Neural cell (in vitro differentiated cells): Measurements from ENCODE around the gene PAN3. TPM values are rescaled to one million over a fixed set of nuclear protein-coding genes. Genes with fewer than 3 reads are reported as not detected.

Experiments
- H2AFZ ChIP-seq: fragments of 200-600, 300-800 bp; sonication (generic), shearing (Covaris generic); 2 replicates; pipeline ENCODE4 v1.6.0; 2014; ENCODE audit warnings: low read depth, mild to moderate bottlenecking, antibody characterized with exemption, low read length, moderate library complexity
- H3F3A ChIP-seq: fragments of 200-600 bp; shearing (Covaris generic); 2 replicates; pipeline ENCODE4 v1.6.1; 2016; ENCODE audit warnings: mild to moderate bottlenecking, moderate library complexity, mixed read lengths, antibody characterized with exemption, low read length; ENCODE audit not compliant: insufficient read depth, poor library complexity, severe bottlenecking
- H3K27ac ChIP-seq: fragments of 200-600, 300-800 bp; sonication (generic), shearing (Covaris generic); 2 replicates; pipeline ENCODE4 v1.5.1; 2014; ENCODE audit warnings: mild to moderate bottlenecking, low read length, moderate library complexity
- H3K27me3 ChIP-seq: fragments of 300-800, 200-600 bp; sonication (generic), shearing (Covaris generic); 2 replicates; pipeline ENCODE4 v1.6.0; 2014; ENCODE audit warnings: mild to moderate bottlenecking, low read depth, low read length, moderate library complexity; ENCODE audit not compliant: insufficient read depth
- H3K36me3 ChIP-seq: fragments of 300-800, 200-600 bp; sonication (generic), shearing (Covaris generic); 2 replicates; pipeline ENCODE4 v1.5.1; 2014; ENCODE audit warnings: mild to moderate bottlenecking, antibody characterized with exemption, low read length, moderate library complexity; ENCODE audit not compliant: insufficient read depth
- H3K4me2 ChIP-seq: fragments of 300-800, 200-600 bp; sonication (generic), shearing (Covaris generic); 2 replicates; pipeline ENCODE4 v1.6.0; 2014; ENCODE audit warnings: mild to moderate bottlenecking, low read length
- H3K4me3 ChIP-seq: fragments of 300-800, 200-600 bp; sonication (generic), shearing (Covaris generic); 2 replicates; pipeline ENCODE4 v1.5.1; 2014; ENCODE audit warnings: mild to moderate bottlenecking, low read length, moderate library complexity
- H3K79me2 ChIP-seq: fragments of 200-600 bp; shearing (Covaris generic); replicated peaks from 2 replicates; pipeline ENCODE4 v1.6.0; 2014; ENCODE audit warnings: mild to moderate bottlenecking, low read length, moderate library complexity; ENCODE audit not compliant: insufficient read depth
- H3K9ac ChIP-seq: fragments of 300-800, 200-600 bp; sonication (generic), shearing (Covaris generic); 2 replicates; pipeline ENCODE4 v1.6.1; 2016; ENCODE audit warnings: mild to moderate bottlenecking, low read length, mixed read lengths
- H3K9me2 ChIP-seq: fragments of 200-600 bp; shearing (Covaris generic); 2 replicates; pipeline ENCODE4 v1.6.1; 2016; ENCODE audit warnings: mild to moderate bottlenecking, low read length, mixed read lengths; ENCODE audit not compliant: insufficient read depth
- H3K9me3 ChIP-seq: fragments of 200-600, 300-800 bp; sonication (generic), shearing (Covaris generic); 2 replicates; pipeline ENCODE4 v1.6.1; 2016; ENCODE audit warnings: mild to moderate bottlenecking, mixed run types, low read length, moderate library complexity, mixed read lengths
- H4K20me1 ChIP-seq: fragments of 200-600 bp; shearing (Covaris generic); 2 replicates; pipeline ENCODE4 v1.6.1; 2016; ENCODE audit warnings: mild to moderate bottlenecking, mixed run types; ENCODE audit not compliant: insufficient read depth
- EP300 ChIP-seq: fragments of 450-650 bp; conservative IDR thresholded peaks from 2 replicates; pipeline ENCODE4 v1.6.1; 2014; ENCODE audit warnings: antibody characterized with exemption, mild to moderate bottlenecking, moderate library complexity; ENCODE audit not compliant: poor library complexity, severe bottlenecking
- EZH2 ChIP-seq: fragments of 200-600, 300-800 bp; shearing (Covaris generic), sonication (generic); IDR thresholded peaks from 2 replicates; pipeline ENCODE4 v1.6.1; 2014; ENCODE audit warnings: antibody characterized with exemption, low read length, borderline replicate concordance, mild to moderate bottlenecking; ENCODE audit not compliant: insufficient read depth, poor library complexity, severe bottlenecking
- MXI1 ChIP-seq: fragments of 450-650 bp; conservative IDR thresholded peaks from 2 replicates; pipeline ENCODE4 v1.6.1; 2014; ENCODE audit warnings: antibody characterized with exemption, mild to moderate bottlenecking; ENCODE audit not compliant: poor library complexity, severe bottlenecking
- POLR2AphosphoS5 ChIP-seq: IDR thresholded peaks from 2 replicates; pipeline ENCODE4 v1.6.1; 2012
- RAD21 ChIP-seq: fragments of 450-650 bp; conservative IDR thresholded peaks from 2 replicates; pipeline ENCODE4 v1.6.1; 2014; ENCODE audit warnings: antibody characterized with exemption, mild to moderate bottlenecking, moderate library complexity
- SMC3 ChIP-seq: fragments of 450-650 bp; conservative IDR thresholded peaks from 2 replicates; pipeline ENCODE4 v1.6.1; 2014; ENCODE audit warnings: antibody characterized with exemption, mild to moderate bottlenecking, moderate library complexity; ENCODE audit not compliant: poor library complexity
- TAF1 ChIP-seq: IDR thresholded peaks from 2 replicates; pipeline ENCODE4 v1.6.1; 2012; ENCODE audit warnings: low read depth
- polyA plus RNA-seq: library from polyadenylated mRNA; depleted of rRNA; stranded (reverse); fragments of >200 nt; gene quantifications from 2 replicates; pipeline ENCODE4 v1.2.3, GENCODE V29; 2014
- TF ChIP-seq, protein P1 (sequence below): fragments of 450-650 bp; IDR thresholded peaks from 2 replicates; pipeline ENCODE4 v1.5.1; 2014; ENCODE audit warnings: antibody characterized with exemption, mild to moderate bottlenecking, moderate library complexity; ENCODE audit not compliant: poor library complexity, severe bottlenecking
- TF ChIP-seq, protein P2 (sequence below): IDR thresholded peaks from 2 replicates; pipeline ENCODE4 v1.6.1; 2012; ENCODE audit warnings: borderline replicate concordance

The PAN3 gene
- polyA plus RNA-seq, 1 donor from 2014 or later, result 44.0 TPM

DNA sequence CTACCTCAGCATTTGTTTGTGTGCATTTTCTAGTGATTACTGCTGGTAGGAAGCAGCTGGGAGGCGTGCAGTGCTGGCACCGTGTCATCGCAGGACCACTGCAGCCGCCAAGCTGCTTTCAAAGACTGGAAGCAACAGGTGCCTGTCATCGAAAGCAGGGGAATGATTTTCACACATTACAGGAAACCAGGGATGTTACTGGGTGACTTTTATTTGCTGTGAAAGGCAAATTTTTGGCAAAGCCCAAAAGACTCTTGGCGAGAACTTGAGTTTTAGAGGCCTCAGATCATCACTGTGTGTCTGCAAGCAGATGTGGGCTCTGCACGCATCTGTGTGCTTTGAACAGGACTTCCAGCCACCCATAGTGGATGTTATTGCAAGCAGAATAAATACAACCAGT lies 180.2 kb downstream of the PAN3 start:
- no peaks in the 10 kb centered on the region for H3K9me2 ChIP-seq
- H3K27me3 ChIP-seq, result no peaks in the 10 kb centered on the region
- H3K36me3 ChIP-seq, result no peaks in the 10 kb centered on the region
- no peaks in the 10 kb centered on the region for H3K79me2 ChIP-seq
- H3K27ac ChIP-seq, result no peak overlapping the region
- H3K9me3 ChIP-seq, result no peaks in the 10 kb centered on the region
- H3F3A ChIP-seq, result no peaks in the 10 kb centered on the region
- no peak overlapping the region for H2AFZ ChIP-seq
- TF ChIP-seq EP300 (no peak), MXI1 (no peak), POLR2AphosphoS5 (no peak), EZH2 (no peak), RAD21 (no peak), SMC3 (no peak), TAF1 (no peak)
- TF ChIP-seq, protein P1, sequence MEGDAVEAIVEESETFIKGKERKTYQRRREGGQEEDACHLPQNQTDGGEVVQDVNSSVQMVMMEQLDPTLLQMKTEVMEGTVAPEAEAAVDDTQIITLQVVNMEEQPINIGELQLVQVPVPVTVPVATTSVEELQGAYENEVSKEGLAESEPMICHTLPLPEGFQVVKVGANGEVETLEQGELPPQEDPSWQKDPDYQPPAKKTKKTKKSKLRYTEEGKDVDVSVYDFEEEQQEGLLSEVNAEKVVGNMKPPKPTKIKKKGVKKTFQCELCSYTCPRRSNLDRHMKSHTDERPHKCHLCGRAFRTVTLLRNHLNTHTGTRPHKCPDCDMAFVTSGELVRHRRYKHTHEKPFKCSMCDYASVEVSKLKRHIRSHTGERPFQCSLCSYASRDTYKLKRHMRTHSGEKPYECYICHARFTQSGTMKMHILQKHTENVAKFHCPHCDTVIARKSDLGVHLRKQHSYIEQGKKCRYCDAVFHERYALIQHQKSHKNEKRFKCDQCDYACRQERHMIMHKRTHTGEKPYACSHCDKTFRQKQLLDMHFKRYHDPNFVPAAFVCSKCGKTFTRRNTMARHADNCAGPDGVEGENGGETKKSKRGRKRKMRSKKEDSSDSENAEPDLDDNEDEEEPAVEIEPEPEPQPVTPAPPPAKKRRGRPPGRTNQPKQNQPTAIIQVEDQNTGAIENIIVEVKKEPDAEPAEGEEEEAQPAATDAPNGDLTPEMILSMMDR, result no peak
- TF ChIP-seq, protein P2, sequence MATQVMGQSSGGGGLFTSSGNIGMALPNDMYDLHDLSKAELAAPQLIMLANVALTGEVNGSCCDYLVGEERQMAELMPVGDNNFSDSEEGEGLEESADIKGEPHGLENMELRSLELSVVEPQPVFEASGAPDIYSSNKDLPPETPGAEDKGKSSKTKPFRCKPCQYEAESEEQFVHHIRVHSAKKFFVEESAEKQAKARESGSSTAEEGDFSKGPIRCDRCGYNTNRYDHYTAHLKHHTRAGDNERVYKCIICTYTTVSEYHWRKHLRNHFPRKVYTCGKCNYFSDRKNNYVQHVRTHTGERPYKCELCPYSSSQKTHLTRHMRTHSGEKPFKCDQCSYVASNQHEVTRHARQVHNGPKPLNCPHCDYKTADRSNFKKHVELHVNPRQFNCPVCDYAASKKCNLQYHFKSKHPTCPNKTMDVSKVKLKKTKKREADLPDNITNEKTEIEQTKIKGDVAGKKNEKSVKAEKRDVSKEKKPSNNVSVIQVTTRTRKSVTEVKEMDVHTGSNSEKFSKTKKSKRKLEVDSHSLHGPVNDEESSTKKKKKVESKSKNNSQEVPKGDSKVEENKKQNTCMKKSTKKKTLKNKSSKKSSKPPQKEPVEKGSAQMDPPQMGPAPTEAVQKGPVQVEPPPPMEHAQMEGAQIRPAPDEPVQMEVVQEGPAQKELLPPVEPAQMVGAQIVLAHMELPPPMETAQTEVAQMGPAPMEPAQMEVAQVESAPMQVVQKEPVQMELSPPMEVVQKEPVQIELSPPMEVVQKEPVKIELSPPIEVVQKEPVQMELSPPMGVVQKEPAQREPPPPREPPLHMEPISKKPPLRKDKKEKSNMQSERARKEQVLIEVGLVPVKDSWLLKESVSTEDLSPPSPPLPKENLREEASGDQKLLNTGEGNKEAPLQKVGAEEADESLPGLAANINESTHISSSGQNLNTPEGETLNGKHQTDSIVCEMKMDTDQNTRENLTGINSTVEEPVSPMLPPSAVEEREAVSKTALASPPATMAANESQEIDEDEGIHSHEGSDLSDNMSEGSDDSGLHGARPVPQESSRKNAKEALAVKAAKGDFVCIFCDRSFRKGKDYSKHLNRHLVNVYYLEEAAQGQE, result no peak
- H3K9ac ChIP-seq, result no peak overlapping the region
- no peaks in the 10 kb centered on the region for H4K20me1 ChIP-seq
- H3K4me3 ChIP-seq, result no peak overlapping the region
- no peak overlapping the region for H3K4me2 ChIP-seq

DNA sequence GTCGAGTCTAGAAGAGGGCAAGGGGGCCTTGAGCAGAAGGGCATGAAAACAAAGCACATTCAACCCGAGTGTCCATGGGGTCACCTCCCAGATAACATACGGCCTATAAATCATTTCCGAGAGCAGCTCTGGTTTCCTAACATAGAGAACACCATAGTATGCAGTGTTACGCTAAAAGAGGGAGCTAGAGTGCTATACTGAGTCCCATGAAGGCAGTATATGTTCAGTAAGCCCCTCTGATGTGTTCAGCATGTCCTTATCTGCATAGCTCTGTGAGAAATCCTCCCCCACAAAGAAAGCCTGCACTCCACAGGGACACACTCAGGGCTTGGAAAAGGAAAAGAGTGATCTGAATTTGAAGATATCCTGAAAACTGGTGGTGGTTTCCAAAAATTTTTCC lies 181.2 kb downstream of the PAN3 start:
- Histone ChIP-seq H3K9me2 (no peaks in the 10 kb centered on the region), H2AFZ (no peak overlapping the region), H3K27me3 (no peaks in the 10 kb centered on the region), H3K36me3 (no peaks in the 10 kb centered on the region), H3F3A (no peaks in the 10 kb centered on the region), H3K4me3 (no peak overlapping the region), H3K4me2 (no peak overlapping the region), H3K79me2 (no peaks in the 10 kb centered on the region), H3K27ac (no peak overlapping the region), H4K20me1 (no peaks in the 10 kb centered on the region), H3K9me3 (no peaks in the 10 kb centered on the region), H3K9ac (no peak overlapping the region)
- TF ChIP-seq EZH2 (no peak), TAF1 (no peak), EP300 (no peak), POLR2AphosphoS5 (no peak), RAD21 (no peak), MXI1 (no peak), SMC3 (no peak)
- TF ChIP-seq, protein P2, result no peak
- TF ChIP-seq, protein P1, result no peak
